ENCODE results near the gene TWF2. TPM values are rescaled to one million over a fixed set of nuclear protein-coding genes. Genes with fewer than 3 reads are reported as not detected.

Gene TWF2
- total and polyA plus RNA-seq, 2 of the 13 experiments (the other 11 are each of a cell fraction or from before 2014, with no cell fraction given), result 45.5 to 108 TPM

GRCh38 chr3:52237657-52238172, 1.2 kb downstream of the TWF2 start (continued):
- TF ChIP-seq SRY (CRISPR knock-in tag; IDR thresholded peaks at IDR 0.05) (0 out of 2 replicates have a peak, but pooled peaks have one; percentile 34), USF2 (IDR thresholded peaks at IDR 0.05; ENCODE audit: low read depth, low read length) (no peak), USF2 (CRISPR knock-in tag; IDR thresholded peaks at IDR 0.05; ENCODE audit: borderline replicate concordance) (no peak), NFATC3 (CRISPR knock-in tag; IDR thresholded peaks at IDR 0.05) (no peak), SOX6 (IDR thresholded peaks at IDR 0.05) (no peak), SOX6 (CRISPR knock-in tag; IDR thresholded peaks at IDR 0.05) (no peak), ZBTB3 (CRISPR knock-in tag; IDR thresholded peaks at IDR 0.05; ENCODE audit: borderline replicate concordance, low read depth) (no peak), TMF1 (CRISPR knock-in tag; IDR thresholded peaks at IDR 0.05; ENCODE audit: low read depth) (peak; percentile 51; the same call in 1 of the 2 replicates), CREBL2 (CRISPR knock-in tag; IDR thresholded peaks at IDR 0.05; ENCODE audit: borderline replicate concordance) (no peak), HOXA5 (CRISPR knock-in tag; IDR thresholded peaks at IDR 0.05) (0 out of 2 replicates have a peak, but pooled peaks have one; percentile 4), AGO2 (optimal IDR thresholded peaks at IDR 0.05; ENCODE audit: low read depth, low read length) (peak; percentile 65), JARID2 (CRISPR knock-in tag; IDR thresholded peaks at IDR 0.05; ENCODE audit: insufficient replicate concordance) (no peak), U2AF2 (IDR thresholded peaks at IDR 0.05; ENCODE audit: low read depth, low read length) (no peak), SNAPC2 (CRISPR knock-in tag; IDR thresholded peaks at IDR 0.05) (0 out of 2 replicates have a peak, but pooled peaks have one; percentile 6), ZNF282 (IDR thresholded peaks at IDR 0.05; ENCODE audit: partially characterized antibody) (no peak), RFX5 (IDR thresholded peaks at IDR 0.05; ENCODE audit: low read depth, low read length) (no peak), ZNF30 (CRISPR knock-in tag; IDR thresholded peaks at IDR 0.05) (no peak), RARG (CRISPR knock-in tag; IDR thresholded peaks at IDR 0.05; ENCODE audit: low read depth) (no peak), THAP8 (CRISPR knock-in tag; IDR thresholded peaks at IDR 0.05; ENCODE audit: borderline replicate concordance) (no peak)
- TF ChIP-seq, protein P1, sequence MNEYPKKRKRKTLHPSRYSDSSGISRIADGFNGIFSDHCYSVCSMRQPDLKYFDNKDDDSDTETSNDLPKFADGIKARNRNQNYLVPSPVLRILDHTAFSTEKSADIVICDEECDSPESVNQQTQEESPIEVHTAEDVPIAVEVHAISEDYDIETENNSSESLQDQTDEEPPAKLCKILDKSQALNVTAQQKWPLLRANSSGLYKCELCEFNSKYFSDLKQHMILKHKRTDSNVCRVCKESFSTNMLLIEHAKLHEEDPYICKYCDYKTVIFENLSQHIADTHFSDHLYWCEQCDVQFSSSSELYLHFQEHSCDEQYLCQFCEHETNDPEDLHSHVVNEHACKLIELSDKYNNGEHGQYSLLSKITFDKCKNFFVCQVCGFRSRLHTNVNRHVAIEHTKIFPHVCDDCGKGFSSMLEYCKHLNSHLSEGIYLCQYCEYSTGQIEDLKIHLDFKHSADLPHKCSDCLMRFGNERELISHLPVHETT (CRISPR knock-in tag; conservative IDR thresholded peaks at IDR 0.05), result 0 out of 2 replicates have a peak, but pooled peaks have one; percentile 27
- TF ChIP-seq, protein P2, sequence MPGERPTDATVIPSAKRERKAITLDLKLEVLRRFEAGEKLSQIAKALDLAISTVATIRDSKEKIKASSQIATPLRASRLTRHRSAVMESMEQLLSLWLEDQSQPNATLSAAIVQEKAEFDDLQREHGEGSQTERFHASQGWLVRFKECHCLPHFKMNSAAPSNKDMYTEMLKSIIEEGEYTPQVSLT (CRISPR knock-in tag; IDR thresholded peaks at IDR 0.05; ENCODE audit: borderline replicate concordance, low read depth), result no peak
- TF ChIP-seq, protein P3, sequence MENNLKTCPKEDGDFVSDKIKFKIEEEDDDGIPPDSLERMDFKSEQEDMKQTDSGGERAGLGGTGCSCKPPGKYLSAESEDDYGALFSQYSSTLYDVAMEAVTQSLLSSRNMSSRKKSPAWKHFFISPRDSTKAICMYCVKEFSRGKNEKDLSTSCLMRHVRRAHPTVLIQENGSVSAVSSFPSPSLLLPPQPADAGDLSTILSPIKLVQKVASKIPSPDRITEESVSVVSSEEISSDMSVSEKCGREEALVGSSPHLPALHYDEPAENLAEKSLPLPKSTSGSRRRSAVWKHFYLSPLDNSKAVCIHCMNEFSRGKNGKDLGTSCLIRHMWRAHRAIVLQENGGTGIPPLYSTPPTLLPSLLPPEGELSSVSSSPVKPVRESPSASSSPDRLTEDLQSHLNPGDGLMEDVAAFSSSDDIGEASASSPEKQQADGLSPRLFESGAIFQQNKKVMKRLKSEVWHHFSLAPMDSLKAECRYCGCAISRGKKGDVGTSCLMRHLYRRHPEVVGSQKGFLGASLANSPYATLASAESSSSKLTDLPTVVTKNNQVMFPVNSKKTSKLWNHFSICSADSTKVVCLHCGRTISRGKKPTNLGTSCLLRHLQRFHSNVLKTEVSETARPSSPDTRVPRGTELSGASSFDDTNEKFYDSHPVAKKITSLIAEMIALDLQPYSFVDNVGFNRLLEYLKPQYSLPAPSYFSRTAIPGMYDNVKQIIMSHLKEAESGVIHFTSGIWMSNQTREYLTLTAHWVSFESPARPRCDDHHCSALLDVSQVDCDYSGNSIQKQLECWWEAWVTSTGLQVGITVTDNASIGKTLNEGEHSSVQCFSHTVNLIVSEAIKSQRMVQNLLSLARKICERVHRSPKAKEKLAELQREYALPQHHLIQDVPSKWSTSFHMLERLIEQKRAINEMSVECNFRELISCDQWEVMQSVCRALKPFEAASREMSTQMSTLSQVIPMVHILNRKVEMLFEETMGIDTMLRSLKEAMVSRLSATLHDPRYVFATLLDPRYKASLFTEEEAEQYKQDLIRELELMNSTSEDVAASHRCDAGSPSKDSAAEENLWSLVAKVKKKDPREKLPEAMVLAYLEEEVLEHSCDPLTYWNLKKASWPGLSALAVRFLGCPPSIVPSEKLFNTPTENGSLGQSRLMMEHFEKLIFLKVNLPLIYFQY (CRISPR knock-in tag; IDR thresholded peaks at IDR 0.05; ENCODE audit: borderline replicate concordance), result no peak; the same call in 1 of the 2 replicates
